Stimulated activated CD4-positive, alpha-beta T cell treated with anti-CD3 and anti-CD28 coated beads, Interleukin-2, amount 100 ng/mL, for 4 hours (primary cell): Measurements from ENCODE around the gene TGFBR3.
"Not testable (repeated sequence)": the region's sequence is repeated elsewhere in the genome, so short reads cannot be mapped to it uniquely, and the experiment has no call there.

ENCODE experiments used
- DNase-seq: peaks from one replicate; pipeline ENCODE4 v3.0.0-alpha.2; 2020; ENCODE audit warnings: low read depth

Gene TGFBR3

DNA sequence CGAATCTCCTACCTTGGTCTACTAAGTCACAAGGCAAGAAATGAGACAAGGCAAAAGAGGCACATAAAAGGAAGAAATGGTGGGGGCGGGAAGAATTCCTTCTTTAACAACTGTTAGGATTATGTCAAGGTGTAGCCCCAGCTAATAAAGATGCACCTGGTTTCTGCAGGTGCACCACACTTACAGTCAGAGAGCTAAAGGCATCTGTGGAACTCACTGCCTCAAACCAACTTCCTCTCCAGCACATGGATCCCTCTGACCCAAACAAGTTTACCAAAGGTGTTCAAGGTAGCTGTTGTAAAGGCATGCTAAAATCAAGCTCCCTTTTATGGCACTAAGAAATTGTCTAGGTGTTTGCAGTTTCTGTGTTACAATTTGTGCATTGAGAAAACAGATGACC is 38.1 kb downstream of the TGFBR3 start:
- no peak for DNase-seq

DNA sequence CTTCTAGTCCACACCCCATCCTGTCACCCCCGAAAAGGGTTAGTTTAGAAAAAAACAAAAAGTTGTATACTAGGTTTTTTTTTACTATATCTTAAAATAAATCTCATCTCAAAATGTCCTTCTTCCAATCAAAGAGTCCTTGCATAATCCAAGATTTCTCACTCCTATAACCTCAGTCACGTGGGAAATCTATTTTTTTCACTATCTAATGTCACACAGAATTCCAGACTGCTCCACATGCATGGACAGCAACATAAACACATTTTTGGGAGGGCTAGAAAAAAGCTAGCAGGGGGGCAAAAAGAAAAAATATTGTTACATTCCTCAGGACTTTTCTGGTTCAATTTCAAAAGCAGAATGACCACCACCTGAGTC is 39.3 kb downstream of the TGFBR3 start:
- no peak for DNase-seq

DNA sequence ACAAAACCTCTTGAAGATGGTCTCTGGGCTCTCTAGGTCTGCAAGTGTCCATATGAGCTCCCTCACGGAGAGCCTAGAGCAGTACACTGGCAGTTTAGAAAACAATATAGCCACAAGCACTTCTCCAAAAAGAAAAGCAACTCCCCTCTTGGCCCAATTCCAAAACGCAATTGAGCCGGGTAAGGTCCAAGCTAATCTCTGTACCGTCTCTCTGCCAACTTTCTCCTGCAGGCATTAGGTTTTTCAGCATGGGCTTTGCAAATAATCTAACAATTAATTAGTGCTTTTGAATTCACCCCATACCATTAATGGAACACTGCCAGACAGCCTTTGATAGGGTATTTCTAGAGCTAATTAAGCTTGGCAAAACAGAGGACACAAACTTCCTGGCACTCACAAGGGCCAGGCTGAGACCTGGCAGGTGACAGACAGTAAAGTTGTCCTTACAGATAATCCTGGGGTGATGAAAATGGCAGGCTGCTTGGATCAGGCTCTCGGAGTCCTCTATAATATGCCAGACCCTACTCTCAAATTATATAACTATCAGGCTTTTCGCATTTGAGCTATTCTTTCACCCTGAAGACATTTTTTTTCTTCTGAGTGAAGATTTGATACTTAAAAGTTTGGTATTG is 39.8 kb downstream of the TGFBR3 start:
- no peak for DNase-seq

DNA sequence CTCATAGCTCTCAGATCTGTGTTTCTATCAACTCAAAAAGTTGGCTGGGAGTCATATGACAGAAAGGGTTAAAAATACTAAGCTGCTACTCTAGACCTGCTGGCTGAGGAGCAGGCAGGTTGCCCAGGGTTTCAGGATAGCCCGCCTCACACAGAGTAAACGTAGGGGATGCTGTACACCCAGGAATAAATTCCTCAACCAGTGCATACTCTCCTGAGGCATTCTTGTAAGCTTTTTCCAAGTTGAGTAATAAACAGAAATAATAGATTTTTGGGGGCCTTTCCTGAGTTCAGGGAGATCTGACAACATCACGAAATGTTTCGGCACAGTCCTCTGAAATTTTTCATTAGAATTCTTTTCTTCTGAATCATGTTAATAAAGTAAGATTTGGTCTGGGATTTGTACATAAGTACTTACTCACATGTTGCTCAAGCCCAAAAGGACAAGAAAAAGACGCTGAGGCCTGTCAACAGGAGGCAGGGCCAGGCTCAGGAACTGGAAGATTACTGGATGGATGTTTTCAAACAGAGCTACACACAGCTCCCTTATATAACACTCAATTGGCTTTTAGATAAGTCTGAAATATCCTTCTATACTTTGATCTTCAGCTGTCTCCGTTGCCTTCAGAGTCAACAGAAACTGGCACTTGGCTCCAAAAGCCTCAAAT is 41.0 kb downstream of the TGFBR3 start:
- no peak for DNase-seq

DNA sequence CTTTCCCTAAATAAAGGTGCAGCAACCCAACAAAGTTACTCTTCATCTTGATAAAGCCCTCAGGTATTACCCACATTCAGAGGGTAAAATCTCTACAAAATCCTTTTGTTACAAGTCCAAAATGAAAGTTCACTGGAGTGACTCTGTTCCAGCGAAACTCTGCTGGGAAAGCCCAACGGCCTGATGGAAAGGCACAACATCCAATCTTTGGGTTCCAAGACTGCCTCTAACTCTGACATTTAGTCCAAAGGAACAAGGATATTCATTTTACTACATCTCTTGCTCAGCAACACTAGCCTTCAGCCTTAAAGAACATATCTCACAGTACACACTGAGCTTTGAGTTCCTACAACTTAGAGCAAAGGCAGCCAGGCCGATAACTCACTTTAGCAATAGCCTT is 42.1 kb downstream of the TGFBR3 start:
- no peak for DNase-seq

DNA sequence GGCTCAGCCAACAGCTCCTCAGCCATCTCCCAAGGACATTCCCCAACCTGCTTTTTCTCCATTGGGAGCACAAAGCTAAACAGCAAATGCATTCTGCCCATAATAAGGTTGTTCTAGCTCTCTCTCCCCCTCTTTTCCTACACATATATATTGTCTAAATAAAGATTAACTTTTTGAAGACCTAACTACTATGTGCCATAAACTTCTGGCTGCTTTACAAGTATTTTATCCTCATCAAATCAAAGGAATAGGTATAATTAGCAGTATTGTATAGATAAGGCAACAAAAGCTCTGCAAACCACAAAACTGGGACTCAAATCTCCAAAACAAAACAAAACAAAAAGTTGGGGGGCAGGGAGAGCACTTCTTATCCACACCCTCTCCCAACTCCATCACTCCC is 43.4 kb downstream of the TGFBR3 start:
- DNase-seq = no peak

DNA sequence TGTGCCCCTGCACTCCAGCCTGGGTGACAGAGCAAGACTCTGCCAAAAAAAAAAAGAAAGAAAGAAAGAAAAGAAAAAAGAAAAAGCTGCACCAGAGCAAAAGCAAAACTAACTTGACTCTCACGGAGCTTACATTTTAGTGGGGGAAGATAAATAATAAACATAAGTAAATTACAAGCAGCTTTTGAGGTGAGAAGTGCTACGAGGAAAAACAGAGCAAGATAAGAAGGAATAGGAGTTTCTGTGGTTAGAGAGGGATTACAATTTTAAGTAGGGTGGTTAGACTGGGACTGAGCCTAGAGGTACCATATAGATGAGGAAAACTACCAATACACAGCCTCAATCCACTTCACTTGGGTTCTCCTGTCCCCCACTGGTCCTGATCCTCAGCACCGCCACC is 43.9 kb downstream of the TGFBR3 start:
- DNase-seq = no peak

DNA sequence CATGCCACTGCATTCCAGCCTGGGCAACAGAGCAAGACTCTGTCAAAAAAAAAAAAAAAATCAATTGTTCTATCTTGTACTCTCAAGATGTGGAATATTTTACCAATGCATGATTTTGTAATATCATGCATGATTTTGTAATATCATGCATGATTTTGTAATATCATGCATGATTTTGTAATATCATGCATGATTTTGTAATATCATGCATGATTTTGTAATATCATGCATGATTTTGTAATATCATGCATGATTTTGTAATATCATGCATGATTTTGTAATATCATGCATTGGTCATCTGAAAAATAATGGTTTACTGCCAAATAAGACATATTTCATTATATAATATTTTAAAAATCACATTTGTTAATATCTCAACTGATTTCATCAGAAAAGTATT is 45.7 kb downstream of the TGFBR3 start:
- not testable (repeated sequence) for DNase-seq

DNA sequence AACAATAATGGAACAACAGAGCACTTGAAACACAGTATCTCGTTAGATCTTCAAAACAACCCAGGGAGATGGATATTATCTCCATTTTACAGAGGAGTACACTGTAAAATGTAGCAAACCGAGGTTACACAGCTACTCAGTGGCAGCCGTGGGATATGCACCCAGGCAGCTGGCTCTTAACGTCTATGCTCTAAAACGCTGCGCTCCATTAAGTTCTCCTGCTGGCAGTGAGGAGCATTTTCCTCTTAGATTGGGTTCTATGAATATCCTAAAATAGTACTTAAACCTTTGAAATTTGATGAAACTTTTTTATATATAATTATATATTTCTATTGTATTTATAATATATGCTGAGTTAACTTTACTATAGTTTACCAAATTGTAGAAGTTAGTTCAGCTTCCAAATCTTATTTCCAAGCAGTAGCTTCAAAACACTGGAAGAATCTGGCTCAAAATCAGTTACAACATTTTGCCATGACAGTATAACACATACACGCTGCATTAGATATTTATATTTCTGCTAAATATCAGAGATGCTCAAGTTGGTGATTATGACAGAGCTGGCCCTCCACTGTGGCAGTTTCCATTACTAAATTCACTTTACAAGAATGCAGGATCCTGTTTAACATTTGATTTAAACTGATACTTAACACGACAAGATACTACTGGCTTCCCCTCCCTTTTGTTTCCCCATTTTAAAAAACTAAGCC is 49.5 kb downstream of the TGFBR3 start:
- DNase-seq = no peak

DNA sequence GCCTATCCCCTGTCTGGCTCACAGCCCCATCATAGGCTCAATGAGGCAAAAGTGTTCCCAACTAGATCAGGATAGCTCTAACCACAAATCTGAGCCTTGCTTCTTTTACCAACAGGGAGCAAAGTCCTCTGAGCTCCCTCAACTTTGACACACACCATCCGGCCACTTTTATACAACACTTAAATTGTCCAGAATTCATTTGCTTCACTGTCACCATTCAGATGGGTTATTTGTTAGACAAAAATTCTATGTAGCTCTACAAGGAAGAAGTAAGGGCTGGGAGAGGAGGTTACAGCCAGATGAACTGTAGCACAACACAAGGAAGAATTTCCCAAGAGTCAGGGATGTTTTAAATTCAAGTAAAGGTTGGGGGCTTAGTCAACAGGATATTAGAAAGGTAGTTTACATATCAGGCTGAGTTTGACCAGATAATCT is 50.8 kb downstream of the TGFBR3 start:
- DNase-seq = no peak

DNA sequence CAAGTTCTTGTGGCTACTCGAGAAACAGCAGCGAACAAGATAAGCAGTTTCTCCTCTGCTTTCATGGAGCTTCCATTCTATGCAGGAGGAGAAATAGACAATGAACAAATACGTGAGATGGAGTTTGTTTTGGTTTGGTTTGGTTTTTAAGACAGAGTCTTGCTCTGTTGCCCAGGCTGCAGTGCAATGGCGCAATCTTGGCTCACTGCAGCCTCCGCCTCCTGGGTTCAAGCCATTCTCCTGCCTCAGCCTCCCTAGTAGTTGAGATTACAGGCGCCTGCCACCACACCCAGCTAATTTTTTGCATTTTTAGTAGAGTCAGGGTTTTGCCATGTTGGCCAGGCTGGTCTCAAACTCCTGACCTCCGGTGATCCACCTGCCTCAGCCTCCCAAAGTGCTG is 51.4 kb downstream of the TGFBR3 start:
- DNase-seq = not testable (repeated sequence)

DNA sequence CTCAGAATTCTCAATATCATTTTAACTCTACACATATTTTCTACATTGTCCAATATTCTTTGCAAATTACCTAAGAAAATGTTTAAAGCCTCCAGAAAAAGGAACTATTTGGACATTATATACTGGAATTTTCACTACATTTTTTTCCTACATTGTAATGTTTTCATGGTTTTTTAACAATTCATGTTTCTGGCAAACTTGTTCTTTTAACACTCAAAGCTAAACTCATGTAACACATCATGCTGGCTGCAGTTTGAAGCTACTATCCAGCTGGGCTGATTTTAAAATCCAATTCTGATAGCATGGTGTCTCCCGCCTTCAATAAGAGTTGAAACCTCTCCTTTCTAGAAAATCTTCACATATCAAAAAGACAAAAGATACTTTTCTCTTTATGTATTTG is 52.0 kb downstream of the TGFBR3 start:
- no peak for DNase-seq

DNA sequence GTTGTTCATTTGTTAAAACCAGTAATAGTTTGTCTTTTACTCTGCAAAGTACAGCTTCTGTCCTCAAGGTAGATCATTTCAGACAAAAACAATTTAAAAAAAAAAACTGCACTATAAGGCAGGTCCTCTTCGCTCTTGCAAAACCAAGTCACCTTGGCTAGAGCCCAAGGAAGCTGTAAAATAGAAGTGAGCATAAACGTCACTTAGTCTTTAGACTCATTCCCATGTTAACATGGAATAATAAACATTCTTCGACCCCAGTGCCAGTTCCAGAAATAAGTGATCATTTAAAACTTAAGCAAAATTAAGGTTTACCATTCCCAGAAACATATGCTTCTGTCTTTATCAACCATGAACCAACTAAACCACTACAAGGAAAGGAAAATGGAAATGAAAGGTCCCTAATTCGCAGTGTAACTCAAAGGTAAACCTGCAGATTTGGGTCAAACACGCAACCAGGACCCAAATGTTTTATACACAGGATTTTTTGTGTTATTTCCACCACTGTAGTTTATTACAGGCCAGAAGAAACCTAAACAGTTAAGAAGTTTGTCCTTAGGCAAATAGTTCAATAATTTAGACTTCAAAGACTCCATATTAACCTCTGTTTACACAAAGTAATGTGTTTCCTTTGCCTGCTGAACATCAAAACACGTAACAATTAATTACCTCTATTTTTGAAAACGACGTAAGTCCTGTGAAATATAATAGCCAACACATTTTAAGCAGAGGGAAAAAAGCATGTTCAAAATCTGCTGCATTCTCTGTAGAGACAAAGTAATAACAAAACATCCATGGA is 54.6 kb downstream of the TGFBR3 start:
- DNase-seq = no peak

DNA sequence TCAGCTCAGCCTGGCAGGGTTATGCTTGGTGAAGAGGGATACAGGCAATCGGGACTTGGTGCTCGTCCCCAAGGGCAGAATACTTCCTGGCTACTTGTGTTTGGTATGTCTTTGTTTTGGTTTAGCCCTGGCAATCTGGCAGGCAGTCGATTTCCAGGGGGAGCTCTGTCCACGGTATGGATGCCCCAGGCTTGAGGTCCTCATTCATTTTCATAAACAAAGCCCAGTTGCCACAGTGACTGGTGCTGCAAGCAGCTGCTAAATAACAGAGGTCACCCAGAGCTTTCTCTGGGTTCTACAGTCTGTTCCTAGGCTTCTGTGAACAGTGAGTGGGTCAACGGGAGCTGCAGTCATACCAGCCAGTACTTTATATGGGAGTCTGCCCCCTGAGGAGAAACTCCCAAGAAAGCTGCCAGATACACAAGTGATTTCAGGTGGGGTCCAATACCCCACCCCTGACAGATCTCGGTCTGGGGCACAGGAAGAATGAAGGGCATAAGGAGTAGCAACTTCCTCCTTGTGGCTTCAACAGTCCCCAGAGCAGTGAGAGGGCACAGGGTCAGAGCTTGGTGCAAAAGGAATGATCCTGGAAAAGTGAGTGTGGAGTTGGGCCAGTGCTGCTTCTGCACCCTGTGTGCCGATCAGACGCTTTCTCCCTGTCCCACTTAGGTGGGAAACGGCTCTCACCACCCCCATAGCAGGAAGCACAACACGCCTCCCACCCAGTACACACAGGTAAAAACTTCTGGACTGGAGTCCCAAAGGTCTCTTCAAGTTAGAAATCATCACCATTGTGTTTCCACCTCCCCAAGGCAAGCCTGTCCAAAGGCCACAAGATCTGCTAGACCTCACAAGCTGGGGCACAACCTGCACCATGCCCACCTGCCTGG is 55.5 kb downstream of the TGFBR3 start:
- no peak for DNase-seq

DNA sequence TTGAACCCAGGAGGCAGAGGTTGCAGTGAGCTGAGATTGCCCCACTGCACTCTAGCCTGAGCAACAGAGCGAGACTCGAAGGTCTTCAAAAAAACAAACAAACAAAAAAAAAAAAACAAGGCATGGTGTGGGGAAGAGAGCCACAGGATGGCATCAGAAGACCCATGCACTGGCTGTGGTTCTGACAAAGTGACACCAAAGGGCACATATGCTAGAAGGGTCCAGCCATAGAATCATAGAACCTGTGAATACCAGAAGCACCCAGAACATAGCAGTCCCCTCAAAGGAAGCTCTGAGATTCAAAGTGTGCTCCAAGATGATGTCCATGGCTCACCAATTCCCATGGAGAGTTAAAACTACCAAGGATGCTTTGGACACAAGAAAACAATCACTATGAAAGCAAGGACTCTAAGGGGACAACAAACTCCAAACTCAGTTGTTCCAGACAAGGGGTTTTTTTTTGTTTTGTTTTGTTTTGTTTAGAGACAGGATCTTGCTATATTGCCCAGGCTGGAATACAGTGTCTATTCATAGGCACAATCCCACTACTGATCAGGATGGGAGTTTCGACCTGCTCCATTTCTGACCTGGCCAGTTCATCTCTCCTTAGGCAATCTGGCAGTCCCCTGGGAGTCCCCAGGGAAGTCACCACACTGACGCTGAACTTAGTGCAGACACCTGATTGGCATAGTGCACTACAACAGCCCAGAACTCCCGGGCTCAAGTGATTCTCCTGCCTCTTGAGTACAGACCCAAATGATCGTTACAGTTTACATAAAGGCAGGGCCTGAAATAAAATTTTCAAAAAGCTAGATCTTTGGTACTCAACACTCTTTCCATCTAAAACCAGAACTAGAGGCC is 56.4 kb downstream of the TGFBR3 start:
- no peak for DNase-seq

DNA sequence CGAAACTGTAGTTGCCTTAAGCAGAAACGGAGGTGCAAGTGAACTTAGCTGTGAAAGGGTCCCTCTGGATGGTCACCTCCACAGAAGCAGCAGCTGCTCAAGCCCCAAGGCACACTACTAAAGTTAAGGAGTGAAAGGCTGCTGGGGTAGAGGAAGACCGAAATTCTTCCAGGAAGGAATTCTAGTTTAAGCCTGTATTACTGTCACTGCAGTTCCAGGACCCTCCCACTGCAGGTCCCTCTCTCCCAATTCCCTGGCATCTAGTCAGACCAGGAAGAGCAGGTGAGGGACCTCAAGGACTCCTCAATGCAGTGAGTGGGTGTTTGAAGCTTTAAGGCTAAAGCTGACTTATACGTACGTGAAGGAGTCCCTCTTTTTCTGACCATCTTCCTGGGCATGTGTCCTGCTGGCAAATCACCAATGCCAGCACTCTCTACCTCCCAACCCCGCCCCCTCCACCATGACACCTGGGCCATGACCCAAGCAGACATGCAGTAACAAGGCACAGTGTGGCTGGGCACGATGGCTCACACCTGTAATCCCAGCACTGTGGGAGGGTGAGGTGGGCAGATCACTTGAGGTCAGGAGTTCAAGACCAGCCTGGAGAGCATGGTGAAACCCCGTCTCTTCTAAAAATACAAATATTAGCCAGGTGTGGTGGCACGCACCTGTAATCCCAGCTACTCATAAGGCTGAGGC is 57.2 kb downstream of the TGFBR3 start:
- DNase-seq = no peak

DNA sequence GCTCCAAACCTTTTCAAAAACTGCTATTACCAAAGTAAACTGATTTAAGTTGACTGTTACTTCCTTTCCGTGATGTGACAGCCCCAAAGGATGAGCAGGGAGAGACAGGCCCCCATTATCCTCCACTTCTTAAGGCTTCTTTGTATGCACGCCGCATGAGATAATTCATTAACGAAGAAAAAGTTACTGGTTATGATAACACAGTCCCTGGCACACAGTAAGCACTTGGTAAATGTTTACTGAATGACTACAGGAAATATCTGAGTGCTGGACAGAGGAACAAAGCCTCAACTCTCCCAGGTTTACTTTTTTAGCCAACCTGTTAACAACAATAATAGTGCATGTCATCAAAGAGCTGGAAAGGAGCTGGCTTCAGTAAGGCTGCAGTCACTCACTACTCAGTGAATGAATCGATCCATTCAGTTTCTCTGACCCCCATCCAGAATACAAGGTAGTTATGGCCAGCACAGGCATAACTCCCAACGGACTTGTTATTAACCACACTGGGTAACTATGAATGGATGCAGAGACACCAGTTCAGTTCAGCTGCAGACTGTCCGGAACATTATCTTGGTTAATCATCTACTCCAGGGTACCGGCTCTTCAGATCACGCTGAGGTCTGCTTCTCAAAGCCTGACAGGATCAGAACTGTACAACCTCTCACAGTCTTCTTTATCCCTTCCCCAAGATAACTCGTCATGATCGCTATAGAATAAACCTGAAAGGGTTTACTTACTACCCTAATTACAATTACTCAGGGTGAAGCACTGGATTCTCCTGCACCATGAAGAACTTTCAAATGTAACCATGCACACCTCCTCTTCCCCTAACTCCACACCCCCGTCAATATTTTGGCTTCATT is 58.3 kb downstream of the TGFBR3 start:
- no peak for DNase-seq

DNA sequence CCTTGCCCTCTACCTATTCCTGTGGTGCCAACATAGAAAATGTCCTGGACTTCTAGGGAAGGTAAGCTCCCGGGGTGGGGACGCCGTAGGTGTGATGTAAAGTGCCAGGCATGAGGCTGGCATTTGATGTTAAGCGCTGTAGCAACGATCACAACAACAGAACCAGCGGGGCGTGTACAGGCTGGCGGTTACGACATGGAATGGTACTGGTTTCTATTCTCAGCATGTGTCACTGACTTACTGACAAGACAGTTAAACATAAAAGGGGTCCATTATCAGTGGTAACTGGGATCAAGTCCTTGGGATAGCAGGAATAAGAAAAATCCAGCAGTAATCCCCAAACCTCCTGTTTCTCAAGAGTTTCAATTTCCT is 58.9 kb downstream of the TGFBR3 start:
- DNase-seq = no peak

DNA sequence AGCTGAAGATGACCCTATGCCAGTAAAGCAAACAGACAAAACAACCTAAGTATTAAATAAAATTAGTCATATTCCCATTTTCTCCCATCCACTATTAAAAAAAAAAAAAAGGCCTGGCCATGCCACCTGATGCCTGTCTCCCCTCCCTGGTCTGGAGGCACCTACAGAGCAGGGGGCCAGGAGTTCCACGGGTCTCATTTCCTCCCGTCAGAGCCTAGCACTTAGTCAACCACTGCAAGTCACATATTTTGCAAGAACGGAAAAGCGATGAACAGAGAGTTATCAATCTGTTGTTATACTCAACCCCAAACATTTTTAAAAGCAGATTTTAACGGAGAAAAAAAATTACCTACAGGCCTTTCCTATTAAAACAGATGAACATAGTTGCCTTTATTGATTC is 59.3 kb downstream of the TGFBR3 start:
- no peak for DNase-seq
